T-cell (primary cell): ENCODE results near the gene ILKAP. TPM values are rescaled to one million over a fixed set of nuclear protein-coding genes. Genes with fewer than 3 reads are reported as not detected.

Source experiments
- ATAC-seq, 4 experiments: fragments of 200-7000 bp in 3 of 4; fragments of 150-1000 bp in 1 of 4; cut with Tn5 transposase; replicated peaks in 1 of 4; 1 replicate in 3 of 4; 2 replicates in 1 of 4; pipeline ENCODE4 v1.10.0; 2021; ENCODE audit warnings: moderate library complexity in 3 of 4, mild to moderate bottlenecking in 2 of 4, moderate number of reproducible peaks in 1 of 4
- CTCF ChIA-PET, 2 donors: fragments of 300-600 bp; sonication (Branson Sonifier 250); formaldehyde crosslinking; loops; one replicate each; lab custom pipeline; 2022; ENCODE audit warnings: antibody characterized with exemption in 2 of 2; lab: Charles Lee
- POLR2A ChIA-PET, 2 donors: fragments of 300-600 bp; sonication (Branson Sonifier 250); formaldehyde crosslinking; loops; one replicate each; lab custom pipeline; 2022; ENCODE audit warnings: antibody characterized with exemption in 2 of 2; lab: Charles Lee
- DNase-seq, 35 experiments: peaks; one replicate each; pipeline versions ENCODE4 v3.0.0 to v3.0.0-alpha.2; 2013 to 2023
- H3K27ac ChIP-seq: one replicate; pipeline ENCODE4 v1.5.1; 2013; ENCODE audit warnings: low read length
- H3K27me3 ChIP-seq, 2 experiments: replicated peaks in 1 of 2; 1 replicate in 1 of 2; 2 replicates in 1 of 2; pipeline versions ENCODE4 v1.6.1 to v1.7.0; 2013; ENCODE audit warnings: low read length in 1 of 2, mixed read lengths in 1 of 2; ENCODE audit not compliant: control insufficient read depth in 2 of 2, insufficient read depth in 2 of 2; ENCODE audit errors: extremely low read depth in 1 of 2
- H3K36me3 ChIP-seq, 2 donors: 1 replicate in 1 of 2; 2 replicates in 1 of 2; pipeline versions ENCODE4 v1.6.1 to v1.7.0; 2013; ENCODE audit warnings: low read length in 1 of 2; ENCODE audit not compliant: control insufficient read depth in 2 of 2, insufficient read depth in 1 of 2; ENCODE audit errors: extremely low read depth in 1 of 2
- H3K4me1 ChIP-seq, 2 experiments: 1 replicate in 1 of 2; 2 replicates in 1 of 2; pipeline versions ENCODE4 v1.6.1 to v1.7.0; 2013; ENCODE audit warnings: low read length in 2 of 2, mixed read lengths in 1 of 2; ENCODE audit not compliant: insufficient read depth in 2 of 2, control insufficient read depth in 1 of 2; ENCODE audit errors: extremely low read depth in 1 of 2
- H3K4me3 ChIP-seq, 2 donors: 1 replicate in 1 of 2; 2 replicates in 1 of 2; pipeline versions ENCODE4 v1.5.1 to v1.7.0; 2013; ENCODE audit warnings: mild to moderate bottlenecking in 2 of 2, low read length in 1 of 2, moderate library complexity in 1 of 2; ENCODE audit not compliant: control insufficient read depth in 1 of 2; ENCODE audit errors: extremely low read depth in 1 of 2
- H3K9me3 ChIP-seq: 2 replicates; pipeline ENCODE4 v1.7.0; 2013
- H3K27ac Mint-ChIP-seq, 2 donors: one replicate each; pipeline ENCODE4 v1.8.0; 2020 to 2021; ENCODE audit warnings: mild to moderate bottlenecking in 2 of 2, mixed read lengths in 2 of 2
- H3K27me3 Mint-ChIP-seq, 2 donors: one replicate each; pipeline ENCODE4 v1.8.0; 2021 to 2022; ENCODE audit warnings: mixed read lengths in 2 of 2
- H3K36me3 Mint-ChIP-seq: one replicate; pipeline ENCODE4 v1.8.0; 2021; ENCODE audit warnings: mixed read lengths
- H3K4me1 Mint-ChIP-seq, 3 donors: one replicate each; pipeline ENCODE4 v1.8.0; 2020 to 2022; ENCODE audit warnings: mixed read lengths in 3 of 3, mild to moderate bottlenecking in 1 of 3
- H3K4me3 Mint-ChIP-seq, 3 donors: one replicate each; pipeline ENCODE4 v1.8.0; 2020 to 2022; ENCODE audit warnings: mild to moderate bottlenecking in 3 of 3, mixed read lengths in 3 of 3, moderate library complexity in 3 of 3
- H3K9me3 Mint-ChIP-seq, 3 donors: one replicate each; pipeline ENCODE4 v1.8.0; 2020 to 2022; ENCODE audit warnings: mixed read lengths in 3 of 3
- WGBS: methylation state at CpG from one replicate; pipeline ENCODE4 v1.1.5; 2013; ENCODE audit warnings: missing lambda C conversion rate; ENCODE audit not compliant: insufficient coverage; 5-methylcytosine and 5-hydroxymethylcytosine counted together
- total RNA-seq, 35 experiments: library from RNA in 6 of 35; stranded (reverse) in 6 of 35; fragments of 120-200 nt in 1 of 35; gene quantifications; one replicate each; pipeline versions ENCODE4 v1.2.1 to v1.2.4 and lab custom pipeline; 2013 to 2026

Gene ILKAP
- total RNA-seq, 5 donors from 2014 or later (not counting 1 experiment from before 2014, with no cell fraction given): 72.8 to 120 (median 76.3) TPM

DNA sequence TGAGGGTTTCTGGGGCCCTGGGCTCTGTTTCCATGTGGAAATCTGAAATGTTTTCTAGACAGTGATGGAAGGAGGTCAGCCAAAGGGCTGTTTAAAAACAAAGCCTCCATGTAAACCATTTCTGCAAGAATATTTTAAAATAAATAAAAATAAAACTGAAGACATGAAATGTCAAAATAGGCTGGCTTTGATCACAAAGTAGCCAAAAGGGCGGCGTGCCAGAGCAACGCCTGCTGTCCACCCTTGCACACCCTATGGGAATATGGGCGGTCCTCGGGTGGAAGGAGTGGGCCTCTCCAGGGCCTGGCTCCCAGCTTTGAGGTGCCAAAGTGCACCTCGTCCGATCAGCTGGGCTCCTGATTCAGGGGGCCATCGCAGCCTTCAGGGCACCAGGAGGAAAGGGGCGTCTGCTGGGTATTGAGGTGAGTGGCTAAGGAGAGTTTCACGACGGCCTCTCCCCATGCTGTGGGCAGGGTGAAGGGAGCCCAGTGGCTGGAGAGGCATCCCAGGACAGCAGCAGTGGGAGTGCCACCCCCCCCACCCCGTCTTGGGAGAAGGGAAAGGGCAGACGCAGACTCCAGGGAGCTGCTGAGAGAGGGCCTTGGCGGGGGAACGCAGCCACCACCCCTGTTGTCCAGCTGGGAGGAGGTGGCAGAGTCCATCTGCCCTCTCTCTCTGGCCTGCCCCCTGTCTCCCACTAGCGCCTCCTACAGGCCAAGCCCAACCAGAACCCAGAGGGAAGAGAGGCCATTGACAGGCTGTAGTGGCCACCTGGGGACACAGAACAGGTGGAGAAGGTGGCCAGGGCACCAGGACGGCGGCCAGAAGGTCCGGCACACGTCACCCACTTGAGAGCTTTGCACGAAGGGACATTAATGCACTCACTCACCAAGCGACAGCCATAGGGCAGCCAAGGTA is 50.5 kb downstream of the ILKAP start:
- Mint-ChIP-seq H3K4me3 (no peak overlapping the region), H3K27me3 (peaks cover 0 to 2% of the 10 kb centered on the region in 2 donors), H3K27ac (no peak overlapping the region), H3K36me3 (no peaks in the 10 kb centered on the region), H3K9me3 (no peaks in the 10 kb centered on the region), H3K4me1 (no peaks in the 10 kb centered on the region)
- no peaks in the 10 kb centered on the region for H3K9me3 ChIP-seq
- ChIA-PET POLR2A (no interaction called here), CTCF (interaction anchor here in 1 of 2 donors (0.7 kb wide), 1 partner anchor 191 kb away, joined by 3 read pairs; no protein-coding TSS in a partner anchor)
- WGBS: 82% methylated on average over 18 of the region's 22 CpGs
- no peak overlapping the region for H3K27ac ChIP-seq
- ATAC-seq (no peak), DNase-seq (no peak)
- no peak overlapping the region for H3K4me3 ChIP-seq
- peaks cover 0 to 14% of the 10 kb centered on the region in 2 experiments for H3K27me3 ChIP-seq
- no peaks in the 10 kb centered on the region for H3K36me3 ChIP-seq
- H3K4me1 ChIP-seq: no peaks in the 10 kb centered on the region

DNA sequence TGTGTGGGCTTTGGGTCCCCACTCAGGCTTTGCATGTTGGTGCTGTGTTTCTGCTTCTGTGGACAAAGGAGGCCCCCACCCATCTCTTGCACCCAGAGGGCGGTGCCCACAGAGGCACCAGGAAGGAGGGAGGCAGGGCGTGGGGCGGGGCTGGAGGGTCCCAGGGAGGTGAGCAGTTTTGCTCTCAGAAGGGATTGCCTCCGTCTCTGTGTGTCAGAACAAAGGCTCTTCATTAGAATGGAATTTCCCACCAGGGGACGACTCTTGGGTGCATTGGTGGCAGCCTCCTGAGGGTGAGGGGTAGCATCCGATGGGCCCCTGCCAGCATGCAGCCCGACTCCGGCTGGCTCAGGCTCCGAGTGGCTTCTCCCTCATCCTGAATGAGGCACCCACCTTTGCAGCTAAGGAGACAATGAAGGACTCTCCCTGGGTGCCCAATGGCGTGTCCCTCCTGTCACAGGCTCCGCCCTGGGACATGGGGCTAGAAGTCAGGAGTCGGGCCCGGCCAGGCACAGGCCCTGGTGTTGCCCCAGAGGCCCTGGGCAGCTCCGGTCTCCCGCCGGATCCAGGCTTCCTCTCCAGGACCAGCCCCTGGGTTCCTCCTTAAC is 51.8 kb downstream of the ILKAP start:
- Histone ChIP-seq H3K36me3 (no peaks in the 10 kb centered on the region), H3K4me3 (no peak overlapping the region), H3K27me3 (peaks cover 0 to 7% of the 10 kb centered on the region in 2 experiments), H3K9me3 (no peaks in the 10 kb centered on the region), H3K4me1 (no peaks in the 10 kb centered on the region), H3K27ac (no peak overlapping the region)
- ATAC-seq: no peak
- CTCF ChIA-PET: interaction anchor here in 1 of 2 donors (0.5 kb wide), 1 partner anchor 11 kb away, joined by 3 read pairs; no protein-coding TSS in a partner anchor
- DNase-seq: no peak
- 86% methylated on average over 15 of the region's 16 CpGs for WGBS
- no peak overlapping the region for H3K4me3 Mint-ChIP-seq
- POLR2A ChIA-PET: interaction anchor here in 1 of 2 donors (0.6 kb wide), 1 partner anchor 137 kb away, joined by 6 read pairs; no protein-coding TSS in a partner anchor
- H3K27ac Mint-ChIP-seq: no peak overlapping the region
- no peaks in the 10 kb centered on the region for H3K27me3 Mint-ChIP-seq
- no peaks in the 10 kb centered on the region for H3K4me1 Mint-ChIP-seq
- no peaks in the 10 kb centered on the region for H3K9me3 Mint-ChIP-seq
- H3K36me3 Mint-ChIP-seq: no peaks in the 10 kb centered on the region

DNA sequence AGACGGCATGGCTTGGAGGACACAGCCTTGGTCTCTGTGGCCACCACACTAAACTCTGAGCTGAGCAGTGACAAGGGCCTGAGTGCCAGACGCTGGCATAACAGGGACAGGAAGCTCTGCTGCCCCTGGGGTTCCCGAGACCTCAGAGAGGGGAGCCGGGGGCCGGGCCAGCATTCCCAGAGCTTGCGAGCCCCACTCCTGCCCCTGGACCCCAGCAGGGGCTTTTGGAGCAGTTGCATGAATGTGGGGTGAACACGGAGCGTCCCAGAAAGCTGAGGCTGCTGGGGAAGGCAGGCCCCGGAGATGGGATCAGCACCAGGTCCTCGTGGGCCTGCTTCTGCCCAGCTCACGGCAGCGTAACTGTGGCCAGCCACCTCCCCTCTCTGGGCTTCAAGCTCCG is 52.3 kb downstream of the ILKAP start:
- H3K27ac Mint-ChIP-seq: no peak overlapping the region
- Histone ChIP-seq H3K4me3 (no peak overlapping the region), H3K36me3 (no peaks in the 10 kb centered on the region), H3K4me1 (no peaks in the 10 kb centered on the region), H3K27me3 (peaks cover 0 to 7% of the 10 kb centered on the region in 2 experiments), H3K9me3 (no peaks in the 10 kb centered on the region), H3K27ac (no peak overlapping the region)
- no peaks in the 10 kb centered on the region for H3K4me1 Mint-ChIP-seq
- DNase-seq (no peak), ATAC-seq (no peak)
- POLR2A ChIA-PET: no interaction called here
- no peaks in the 10 kb centered on the region for H3K27me3 Mint-ChIP-seq
- H3K36me3 Mint-ChIP-seq: no peaks in the 10 kb centered on the region
- H3K9me3 Mint-ChIP-seq: no peaks in the 10 kb centered on the region
- 66% methylated on average over 6 of the region's 13 CpGs for WGBS
- H3K4me3 Mint-ChIP-seq: no peak overlapping the region
- CTCF ChIA-PET: no interaction called here

DNA sequence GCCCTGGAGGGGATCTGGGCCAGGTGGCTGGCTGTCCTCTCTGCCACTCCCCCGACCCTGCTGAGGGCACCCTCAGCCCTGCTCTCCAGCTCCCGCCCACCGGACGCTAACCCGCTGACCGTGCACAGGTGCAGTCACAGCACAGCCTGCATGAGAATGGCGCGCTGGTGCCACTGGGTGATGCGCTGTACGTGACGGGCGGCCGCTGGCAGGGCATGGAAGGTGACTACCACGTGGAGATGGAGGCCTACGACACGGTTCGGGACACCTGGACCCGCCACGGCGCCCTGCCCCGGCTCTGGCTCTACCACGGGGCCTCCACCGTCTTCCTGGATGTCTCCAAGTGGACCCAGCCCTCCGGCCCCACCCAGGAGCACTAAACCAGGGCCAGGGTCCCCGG is 52.8 kb downstream of the ILKAP start:
- DNase-seq (no peak), ATAC-seq (no peak)
- Mint-ChIP-seq H3K4me1 (no peaks in the 10 kb centered on the region), H3K4me3 (no peak overlapping the region), H3K9me3 (no peaks in the 10 kb centered on the region), H3K27ac (no peak overlapping the region), H3K36me3 (no peaks in the 10 kb centered on the region), H3K27me3 (no peaks in the 10 kb centered on the region)
- Histone ChIP-seq H3K27ac (no peak overlapping the region), H3K4me3 (no peak overlapping the region), H3K4me1 (no peaks in the 10 kb centered on the region), H3K27me3 (peaks cover 0 to 4% of the 10 kb centered on the region in 2 experiments), H3K36me3 (no peaks in the 10 kb centered on the region), H3K9me3 (no peaks in the 10 kb centered on the region)
- ChIA-PET POLR2A (no interaction called here), CTCF (no interaction called here)
- 88% methylated on average over 25 of the region's 25 CpGs for WGBS

DNA sequence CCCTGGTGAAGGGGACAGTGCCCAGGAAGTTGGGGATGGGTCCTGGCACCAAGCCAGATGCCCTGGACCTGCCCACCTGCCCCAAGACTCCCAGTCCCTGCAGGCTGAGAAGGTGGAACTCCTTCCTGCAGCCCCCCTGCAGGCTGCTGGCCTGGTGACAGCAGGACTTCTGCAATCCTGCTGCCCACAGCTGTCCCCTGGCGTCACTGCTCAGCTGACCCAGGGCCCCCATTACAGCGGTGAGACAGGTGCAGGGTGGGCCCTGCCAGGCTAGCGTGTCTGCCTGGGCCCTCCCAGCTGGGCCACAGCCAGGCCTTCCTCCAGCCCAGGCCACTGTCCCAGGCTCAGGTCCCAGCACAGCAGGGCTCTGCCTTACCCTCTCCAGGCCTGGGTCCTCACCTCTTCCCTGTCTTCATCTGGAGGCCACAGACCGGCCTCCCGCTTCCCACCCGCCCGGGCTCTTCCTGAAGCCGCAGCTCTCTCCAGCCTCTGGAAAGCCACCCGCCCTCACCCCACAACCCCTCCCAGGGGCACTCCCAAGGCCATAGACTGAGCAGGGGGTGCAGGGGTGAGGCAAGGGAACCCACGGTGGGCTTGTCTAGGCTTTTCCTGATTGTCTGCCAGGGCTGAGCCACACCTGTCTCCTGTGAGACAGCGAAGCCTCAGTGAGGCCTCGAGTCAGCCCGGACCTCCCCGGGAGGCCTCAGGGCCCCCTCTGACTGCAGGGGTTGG is 53.5 kb downstream of the ILKAP start:
- no peak overlapping the region for H3K4me3 Mint-ChIP-seq
- H3K27ac ChIP-seq: no peak overlapping the region
- no peaks in the 10 kb centered on the region for H3K9me3 ChIP-seq
- no peaks in the 10 kb centered on the region for H3K27me3 Mint-ChIP-seq
- DNase-seq (no peak), ATAC-seq (no peak)
- no peaks in the 10 kb centered on the region for H3K36me3 Mint-ChIP-seq
- H3K27me3 ChIP-seq: no peaks in the 10 kb centered on the region
- H3K9me3 Mint-ChIP-seq: no peaks in the 10 kb centered on the region
- ChIA-PET CTCF (no interaction called here), POLR2A (no interaction called here)
- H3K4me1 Mint-ChIP-seq: no peaks in the 10 kb centered on the region
- no peaks in the 10 kb centered on the region for H3K36me3 ChIP-seq
- WGBS: 77% methylated on average over 8 of the region's 14 CpGs
- no peak overlapping the region for H3K4me3 ChIP-seq
- H3K27ac Mint-ChIP-seq: no peak overlapping the region
- H3K4me1 ChIP-seq: no peaks in the 10 kb centered on the region

DNA sequence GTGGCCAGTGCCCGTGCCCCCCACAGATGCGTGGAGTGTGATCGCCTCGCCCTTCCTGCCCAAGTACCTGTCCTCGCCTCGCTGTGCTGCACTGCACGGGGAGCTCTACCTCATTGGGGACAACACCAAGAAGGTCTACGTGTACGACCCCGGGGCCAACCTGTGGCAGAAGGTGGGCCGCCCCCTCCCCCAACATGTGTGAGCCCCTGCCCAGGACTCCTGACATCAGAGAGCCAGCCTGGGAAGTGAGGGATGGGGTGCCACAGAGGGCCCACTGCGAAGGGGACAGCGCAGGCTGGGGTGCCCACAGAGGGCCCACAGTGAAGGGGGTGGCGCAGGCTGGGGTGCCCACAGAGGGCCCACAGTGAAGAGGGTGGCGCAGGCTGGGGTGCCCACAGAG is 54.5 kb downstream of the ILKAP start:
- no peak overlapping the region for H3K4me3 Mint-ChIP-seq
- Histone ChIP-seq H3K36me3 (no peaks in the 10 kb centered on the region), H3K9me3 (no peaks in the 10 kb centered on the region), H3K27me3 (no peaks in the 10 kb centered on the region), H3K27ac (no peak overlapping the region), H3K4me3 (no peak overlapping the region), H3K4me1 (no peaks in the 10 kb centered on the region)
- DNase-seq: no peak
- ChIA-PET CTCF (no interaction called here), POLR2A (no interaction called here)
- H3K27ac Mint-ChIP-seq: no peak overlapping the region
- no peaks in the 10 kb centered on the region for H3K9me3 Mint-ChIP-seq
- ATAC-seq: no peak
- H3K36me3 Mint-ChIP-seq: no peaks in the 10 kb centered on the region
- H3K4me1 Mint-ChIP-seq: no peaks in the 10 kb centered on the region
- WGBS: 67% methylated on average over 7 of the region's 15 CpGs
- H3K27me3 Mint-ChIP-seq: no peaks in the 10 kb centered on the region
